Cardiac fibroblast (primary cell): ENCODE results near the gene MLH1.
A peak's percentile ranks its signal among the peaks of the same experiment; 100 is the strongest.

Experiments used
- DNase-seq, 2 donors: peaks; one replicate each; pipeline versions ENCODE4 v3.0.0 to v3.0.0-alpha.2; 2010; ENCODE audit warnings: low read depth in 2 of 2
- H3K4me3 ChIP-seq, 2 donors: replicated peaks in 1 of 2; 1 replicate in 1 of 2; 2 replicates in 1 of 2; pipeline ENCODE4 v1.5.1; 2011; ENCODE audit warnings: low read depth in 2 of 2, low read length in 2 of 2, mild to moderate bottlenecking in 2 of 2, moderate library complexity in 1 of 2
- TF ChIP-seq, protein P1 (sequence below): IDR thresholded peaks from one replicate; pipeline ENCODE4 v1.5.1; 2011; ENCODE audit warnings: low read depth, mild to moderate bottlenecking, low read length, inconsistent platforms

The MLH1 gene

DNA sequence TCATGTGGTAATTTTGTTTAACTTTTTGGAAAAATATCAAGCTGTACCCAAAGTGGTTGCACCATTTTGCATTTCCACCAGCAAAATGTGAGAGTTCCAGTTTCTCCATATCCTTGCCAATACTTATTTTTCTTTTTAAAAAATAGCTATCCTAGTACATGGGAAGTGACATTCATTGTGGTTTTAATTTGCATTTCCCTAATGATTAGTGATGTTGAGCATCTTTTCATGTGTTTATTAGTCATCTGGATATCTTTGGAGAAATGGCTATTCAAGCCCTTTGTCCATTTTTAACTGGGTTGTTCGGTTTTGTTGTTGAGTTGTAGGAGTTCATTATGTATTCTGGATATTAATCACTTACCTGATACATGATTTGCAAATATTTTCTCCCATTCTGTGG is 29.0 kb upstream of the MLH1 start:
- no peak for DNase-seq
- no peak overlapping the region for H3K4me3 ChIP-seq
- TF ChIP-seq, protein P1, sequence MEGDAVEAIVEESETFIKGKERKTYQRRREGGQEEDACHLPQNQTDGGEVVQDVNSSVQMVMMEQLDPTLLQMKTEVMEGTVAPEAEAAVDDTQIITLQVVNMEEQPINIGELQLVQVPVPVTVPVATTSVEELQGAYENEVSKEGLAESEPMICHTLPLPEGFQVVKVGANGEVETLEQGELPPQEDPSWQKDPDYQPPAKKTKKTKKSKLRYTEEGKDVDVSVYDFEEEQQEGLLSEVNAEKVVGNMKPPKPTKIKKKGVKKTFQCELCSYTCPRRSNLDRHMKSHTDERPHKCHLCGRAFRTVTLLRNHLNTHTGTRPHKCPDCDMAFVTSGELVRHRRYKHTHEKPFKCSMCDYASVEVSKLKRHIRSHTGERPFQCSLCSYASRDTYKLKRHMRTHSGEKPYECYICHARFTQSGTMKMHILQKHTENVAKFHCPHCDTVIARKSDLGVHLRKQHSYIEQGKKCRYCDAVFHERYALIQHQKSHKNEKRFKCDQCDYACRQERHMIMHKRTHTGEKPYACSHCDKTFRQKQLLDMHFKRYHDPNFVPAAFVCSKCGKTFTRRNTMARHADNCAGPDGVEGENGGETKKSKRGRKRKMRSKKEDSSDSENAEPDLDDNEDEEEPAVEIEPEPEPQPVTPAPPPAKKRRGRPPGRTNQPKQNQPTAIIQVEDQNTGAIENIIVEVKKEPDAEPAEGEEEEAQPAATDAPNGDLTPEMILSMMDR, result no peak

GRCh38 chr3:36964817-36965216 is 28.5 kb upstream of the MLH1 start:
- TF ChIP-seq, protein P1, result no peak
- DNase-seq, result no peak
- H3K4me3 ChIP-seq, result no peak overlapping the region

GRCh38 chr3:36965440-36965839 is 27.9 kb upstream of the MLH1 start:
- no peak for DNase-seq
- H3K4me3 ChIP-seq, result no peak overlapping the region
- TF ChIP-seq, protein P1, result no peak

GRCh38 chr3:36969085-36969484 is 24.2 kb upstream of the MLH1 start:
- TF ChIP-seq, protein P1, result no peak
- no peak for DNase-seq
- no peak overlapping the region for H3K4me3 ChIP-seq

GRCh38 chr3:36969540-36970432 is 23.5 kb upstream of the MLH1 start:
- TF ChIP-seq, protein P1, result no peak
- no peak overlapping the region for H3K4me3 ChIP-seq
- peak; percentile 51 to 64 for DNase-seq

GRCh38 chr3:36972163-36972562 is 21.2 kb upstream of the MLH1 start:
- H3K4me3 ChIP-seq, result no peak overlapping the region
- DNase-seq, result no peak
- TF ChIP-seq, protein P1, result no peak

DNA sequence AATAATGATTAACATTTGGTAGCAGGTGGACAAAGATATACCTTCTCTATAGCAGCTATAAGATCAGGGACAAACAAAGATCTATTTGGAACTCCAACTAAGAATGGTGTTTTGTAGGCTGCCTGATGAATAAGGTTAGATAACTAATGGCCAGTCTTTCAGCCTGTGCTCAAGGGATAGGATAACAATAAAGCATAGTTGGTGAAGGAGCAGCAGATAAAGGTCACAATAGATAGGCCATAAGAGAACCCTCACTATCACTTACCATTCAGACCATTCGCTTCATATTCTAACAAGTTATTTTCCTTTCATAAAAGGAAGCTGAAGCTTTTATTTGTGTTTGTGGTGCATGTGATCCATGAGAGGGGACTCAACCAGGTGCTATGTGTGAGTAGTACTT is 20.2 kb upstream of the MLH1 start:
- DNase-seq, result no peak
- TF ChIP-seq, protein P1, result no peak
- no peak overlapping the region for H3K4me3 ChIP-seq
